GM19397 (cell line): Measurements from ENCODE around the gene ZNF385B.

Source experiments
- ATAC-seq: cut with Tn5 transposase; IDR thresholded peaks from one replicate; pipeline ENCODE4 v1.9.1; 2021; ENCODE audit warnings: mild to moderate bottlenecking, moderate library complexity; ENCODE audit not compliant: unreplicated experiment

ZNF385B gene

GRCh38 chr2:179751163-179751809 lies 110.1 kb downstream of the ZNF385B start:
- no peak for ATAC-seq

- no peak for ATAC-seq
These were observed 112.2 kb downstream of the ZNF385B start for GRCh38 chr2:179749210-179749609.

- no peak for ATAC-seq
These were observed 114.4 kb downstream of the ZNF385B start for GRCh38 chr2:179746981-179747380.

- no peak for ATAC-seq
These were observed 115.7 kb downstream of the ZNF385B start for GRCh38 chr2:179745635-179746256.

GRCh38 chr2:179744401-179744800 lies 117.0 kb downstream of the ZNF385B start:
- no peak for ATAC-seq

GRCh38 chr2:179741317-179741716 lies 120.1 kb downstream of the ZNF385B start:
- no peak for ATAC-seq

- ATAC-seq: no peak
These were observed 131.4 kb downstream of the ZNF385B start for GRCh38 chr2:179729966-179730365.

GRCh38 chr2:179726461-179727180 lies 134.8 kb downstream of the ZNF385B start:
- ATAC-seq: no peak

GRCh38 chr2:179724403-179724802 lies 137.0 kb downstream of the ZNF385B start:
- ATAC-seq: no peak

GRCh38 chr2:179720173-179720772 lies 141.1 kb downstream of the ZNF385B start:
- ATAC-seq: no peak

- ATAC-seq: no peak
These were observed 145.5 kb downstream of the ZNF385B start for GRCh38 chr2:179715871-179716270.

GRCh38 chr2:179715196-179715595 lies 146.2 kb downstream of the ZNF385B start:
- no peak for ATAC-seq

GRCh38 chr2:179712825-179713224 lies 148.6 kb downstream of the ZNF385B start:
- no peak for ATAC-seq

GRCh38 chr2:179711375-179711774 lies 150.0 kb downstream of the ZNF385B start:
- ATAC-seq: no peak

GRCh38 chr2:179703702-179704101 lies 157.7 kb downstream of the ZNF385B start:
- ATAC-seq: no peak

GRCh38 chr2:179702912-179703311 lies 158.5 kb downstream of the ZNF385B start:
- no peak for ATAC-seq

GRCh38 chr2:179701524-179702110 lies 159.8 kb downstream of the ZNF385B start:
- ATAC-seq: no peak

- ATAC-seq: no peak
These were observed 165.9 kb downstream of the ZNF385B start for GRCh38 chr2:179695486-179695885.

GRCh38 chr2:179694963-179695362 lies 166.4 kb downstream of the ZNF385B start:
- no peak for ATAC-seq

- ATAC-seq: no peak
These were observed 168.8 kb downstream of the ZNF385B start for GRCh38 chr2:179692610-179693009.

- ATAC-seq: no peak
These were observed 169.4 kb downstream of the ZNF385B start for GRCh38 chr2:179692043-179692442.
